OCI-LY1 (cell line): ENCODE data around the gene KHDRBS1.

Source experiments
- H2AFZ ChIP-seq: fragments of 200-600 bp; sonication (generic), shearing (Covaris generic); 2 replicates; pipeline ENCODE4 v1.6.0; 2014; ENCODE audit warnings: antibody characterized with exemption, mild to moderate bottlenecking, low read length
- H3F3A ChIP-seq: fragments of 200-600 bp; sonication (generic), shearing (Covaris generic); 2 replicates; pipeline ENCODE4 v1.6.0; 2014; ENCODE audit warnings: mild to moderate bottlenecking, antibody characterized with exemption, low read length, moderate library complexity; ENCODE audit not compliant: insufficient read depth
- H3K27ac ChIP-seq: fragments of 200-600 bp; sonication (generic); 2 replicates; pipeline ENCODE4 v1.5.1; 2014; ENCODE audit warnings: low read length, mixed run types, mild to moderate bottlenecking, low read depth; ENCODE audit not compliant: poor library complexity, severe bottlenecking
- H3K27me3 ChIP-seq: fragments of 200-600 bp; sonication (generic); 2 replicates; pipeline ENCODE4 v1.6.0; 2014; ENCODE audit warnings: antibody characterized with exemption, mild to moderate bottlenecking, low read length, moderate library complexity; ENCODE audit not compliant: insufficient read depth
- H3K36me3 ChIP-seq: fragments of 200-600 bp; sonication (generic); 2 replicates; pipeline ENCODE4 v1.6.1; 2014; ENCODE audit warnings: mild to moderate bottlenecking, antibody characterized with exemption, low read length, moderate library complexity, mixed read lengths; ENCODE audit not compliant: insufficient read depth
- H3K4me1 ChIP-seq: fragments of 200-600 bp; sonication (generic); 2 replicates; pipeline ENCODE4 v1.5.1; 2014; ENCODE audit warnings: mild to moderate bottlenecking, low read length, moderate library complexity; ENCODE audit not compliant: insufficient read depth, severe bottlenecking
- H3K4me2 ChIP-seq: fragments of 200-600 bp; sonication (generic), shearing (Covaris generic); 2 replicates; pipeline ENCODE4 v1.6.1; 2014; ENCODE audit warnings: low read length
- H3K4me3 ChIP-seq: fragments of 200-600 bp; sonication (generic); 2 replicates; pipeline ENCODE4 v1.5.1; 2014; ENCODE audit warnings: low read length, low read depth, mild to moderate bottlenecking, mixed read lengths; ENCODE audit not compliant: poor library complexity, severe bottlenecking
- H3K79me2 ChIP-seq: fragments of 200-600 bp; shearing (Covaris generic); 2 replicates; pipeline ENCODE4 v1.6.1; 2016; ENCODE audit warnings: mixed run types, low read length, mixed read lengths; ENCODE audit not compliant: insufficient read depth
- H3K9ac ChIP-seq: fragments of 200-600 bp; sonication (generic), shearing (Covaris generic); 2 replicates; pipeline ENCODE4 v1.6.1; 2014; ENCODE audit warnings: mild to moderate bottlenecking, low read length, mixed read lengths
- H3K9me2 ChIP-seq: fragments of 200-600 bp; sonication (generic), shearing (Covaris generic); 2 replicates; pipeline ENCODE4 v1.6.1; 2014; ENCODE audit warnings: low read depth, mild to moderate bottlenecking, low read length, mixed read lengths
- H3K9me3 ChIP-seq: fragments of 200-600 bp; shearing (Covaris generic); 2 replicates; pipeline ENCODE4 v1.6.1; 2014; ENCODE audit warnings: low read length, mixed read lengths
- H4K20me1 ChIP-seq: fragments of 200-600 bp; sonication (generic), shearing (Covaris generic); 2 replicates; pipeline ENCODE4 v1.6.0; 2016; ENCODE audit warnings: mild to moderate bottlenecking, low read length; ENCODE audit not compliant: insufficient read depth
- EZH2 ChIP-seq: fragments of 200-600 bp; sonication (generic), shearing (Covaris generic); IDR thresholded peaks from 2 replicates; pipeline ENCODE4 v1.8.0; 2017; ENCODE audit warnings: borderline replicate concordance, mixed run types, mild to moderate bottlenecking, antibody characterized with exemption, low read length, moderate library complexity, mixed read lengths
- TF ChIP-seq, protein P1 (sequence below): fragments of 200-600 bp; sonication (generic), shearing (Covaris generic); IDR thresholded peaks from 2 replicates; pipeline ENCODE4 v1.5.1; 2017; ENCODE audit warnings: mild to moderate bottlenecking, antibody characterized with exemption, low read length, moderate library complexity, mixed read lengths

KHDRBS1 gene

DNA sequence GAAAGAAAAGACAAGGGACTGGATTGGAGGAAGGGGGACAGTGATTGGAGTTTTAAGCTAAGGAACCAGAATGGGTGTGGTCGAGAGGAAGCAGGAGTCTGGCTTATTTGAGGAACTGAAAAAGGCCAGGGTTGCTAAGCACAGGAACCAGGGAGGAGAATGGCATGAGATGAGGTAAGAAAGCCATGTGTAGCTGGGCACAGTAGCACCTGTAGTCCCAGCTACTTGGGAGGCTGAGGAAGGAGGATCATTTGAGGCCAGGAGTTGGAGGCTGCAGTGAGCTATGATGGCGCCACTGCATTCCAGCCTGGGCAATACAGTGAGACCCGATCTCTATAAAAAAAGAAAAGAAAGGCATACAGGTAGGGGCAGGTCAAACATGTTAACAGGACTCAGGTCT lies 8.1 kb upstream of the KHDRBS1 start:
- Histone ChIP-seq H3K27me3 (no peaks in the 10 kb centered on the region), H3K79me2 (no peaks in the 10 kb centered on the region), H3F3A (0 out of 2 replicates have a peak, but pooled peaks cover 4% of the 10 kb centered on the region), H3K4me3 (no peak overlapping the region), H2AFZ (no peak overlapping the region), H3K9me2 (no peaks in the 10 kb centered on the region), H3K36me3 (no peaks in the 10 kb centered on the region), H3K4me2 (no peak overlapping the region), H3K27ac (no peak overlapping the region), H3K4me1 (no peaks in the 10 kb centered on the region), H3K9me3 (no peaks in the 10 kb centered on the region), H3K9ac (no peak overlapping the region), H4K20me1 (no peaks in the 10 kb centered on the region)
- TF ChIP-seq, protein P1, sequence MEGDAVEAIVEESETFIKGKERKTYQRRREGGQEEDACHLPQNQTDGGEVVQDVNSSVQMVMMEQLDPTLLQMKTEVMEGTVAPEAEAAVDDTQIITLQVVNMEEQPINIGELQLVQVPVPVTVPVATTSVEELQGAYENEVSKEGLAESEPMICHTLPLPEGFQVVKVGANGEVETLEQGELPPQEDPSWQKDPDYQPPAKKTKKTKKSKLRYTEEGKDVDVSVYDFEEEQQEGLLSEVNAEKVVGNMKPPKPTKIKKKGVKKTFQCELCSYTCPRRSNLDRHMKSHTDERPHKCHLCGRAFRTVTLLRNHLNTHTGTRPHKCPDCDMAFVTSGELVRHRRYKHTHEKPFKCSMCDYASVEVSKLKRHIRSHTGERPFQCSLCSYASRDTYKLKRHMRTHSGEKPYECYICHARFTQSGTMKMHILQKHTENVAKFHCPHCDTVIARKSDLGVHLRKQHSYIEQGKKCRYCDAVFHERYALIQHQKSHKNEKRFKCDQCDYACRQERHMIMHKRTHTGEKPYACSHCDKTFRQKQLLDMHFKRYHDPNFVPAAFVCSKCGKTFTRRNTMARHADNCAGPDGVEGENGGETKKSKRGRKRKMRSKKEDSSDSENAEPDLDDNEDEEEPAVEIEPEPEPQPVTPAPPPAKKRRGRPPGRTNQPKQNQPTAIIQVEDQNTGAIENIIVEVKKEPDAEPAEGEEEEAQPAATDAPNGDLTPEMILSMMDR, result no peak
- TF ChIP-seq EZH2, result no peak

DNA sequence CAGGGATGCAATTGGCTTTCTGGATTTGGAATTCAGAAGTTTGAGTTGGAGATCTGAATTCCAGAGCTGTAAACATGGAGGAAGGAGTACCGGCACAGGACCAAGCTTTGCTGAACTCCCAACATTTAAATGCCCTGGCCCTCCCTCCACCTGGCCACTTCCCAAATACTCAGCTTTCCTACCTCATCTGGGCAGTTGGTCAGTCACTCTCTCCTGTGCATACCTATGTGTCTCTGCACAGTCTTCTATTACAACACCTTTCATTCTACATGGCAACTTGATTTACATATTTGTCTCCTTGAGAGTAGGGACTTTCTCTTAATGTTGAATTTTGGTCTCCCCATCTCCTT lies 6.1 kb upstream of the KHDRBS1 start:
- Histone ChIP-seq H3K9me2 (no peaks in the 10 kb centered on the region), H3K9ac (no peak overlapping the region), H3K27ac (no peak overlapping the region), H3K9me3 (no peaks in the 10 kb centered on the region), H3F3A (0 out of 2 replicates have a peak, but pooled peaks cover 5% of the 10 kb centered on the region), H4K20me1 (no peaks in the 10 kb centered on the region), H3K36me3 (no peaks in the 10 kb centered on the region), H3K27me3 (no peaks in the 10 kb centered on the region), H2AFZ (no peak overlapping the region), H3K4me2 (no peak overlapping the region), H3K4me1 (no peaks in the 10 kb centered on the region), H3K4me3 (no peak overlapping the region), H3K79me2 (no peaks in the 10 kb centered on the region)
- TF ChIP-seq, protein P1, result no peak
- TF ChIP-seq EZH2, result no peak

DNA sequence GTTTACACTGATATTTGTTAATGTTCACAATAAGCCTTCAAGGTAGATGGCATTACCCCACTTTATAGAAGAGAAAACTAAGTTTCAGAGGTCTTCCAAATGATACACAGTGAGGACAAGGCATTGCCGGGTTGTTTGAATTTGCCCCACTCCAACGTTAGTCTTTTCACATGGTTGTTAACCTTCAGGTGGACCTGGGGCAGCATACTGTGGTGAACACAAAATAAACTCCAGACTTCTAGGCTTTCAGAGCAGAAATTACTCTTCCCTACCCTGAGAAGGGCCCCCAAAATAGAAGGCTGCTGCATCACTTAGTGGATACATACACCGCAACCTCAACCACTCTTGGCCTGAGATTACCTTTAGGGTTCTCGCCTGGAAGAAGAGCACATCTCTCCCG lies 3.4 kb upstream of the KHDRBS1 start:
- no peak overlapping the region for H3K27ac ChIP-seq
- no peak overlapping the region for H2AFZ ChIP-seq

More for the DNA sequence above, 3.4 kb upstream of the KHDRBS1 start:
- no peaks in the 10 kb centered on the region for H4K20me1 ChIP-seq
- H3K9me3 ChIP-seq, result no peaks in the 10 kb centered on the region
- H3K27me3 ChIP-seq, result no peaks in the 10 kb centered on the region
- H3F3A ChIP-seq, result 0 out of 2 replicates have a peak, but pooled peaks cover 5% of the 10 kb centered on the region
- H3K4me2 ChIP-seq, result no peak overlapping the region
- H3K9me2 ChIP-seq, result no peaks in the 10 kb centered on the region
- H3K36me3 ChIP-seq, result no peaks in the 10 kb centered on the region
- no peak overlapping the region for H3K4me3 ChIP-seq
- TF ChIP-seq EZH2, result no peak
- TF ChIP-seq, protein P1, result no peak
- H3K79me2 ChIP-seq, result peaks cover 13% of the 10 kb centered on the region
- H3K4me1 ChIP-seq, result peaks cover 6% of the 10 kb centered on the region
- no peak overlapping the region for H3K9ac ChIP-seq
